ENCODE data around the gene ADAMTS3. TPM values are rescaled to one million over a fixed set of nuclear protein-coding genes. Genes with fewer than 3 reads are reported as not detected.
A peak's percentile ranks its signal among the peaks of the same experiment; 100 is the strongest.

The ADAMTS3 gene
- total and polyA plus RNA-seq, 5 donors from 2014 or later = 0.34 TPM; not detected in 4

DNA sequence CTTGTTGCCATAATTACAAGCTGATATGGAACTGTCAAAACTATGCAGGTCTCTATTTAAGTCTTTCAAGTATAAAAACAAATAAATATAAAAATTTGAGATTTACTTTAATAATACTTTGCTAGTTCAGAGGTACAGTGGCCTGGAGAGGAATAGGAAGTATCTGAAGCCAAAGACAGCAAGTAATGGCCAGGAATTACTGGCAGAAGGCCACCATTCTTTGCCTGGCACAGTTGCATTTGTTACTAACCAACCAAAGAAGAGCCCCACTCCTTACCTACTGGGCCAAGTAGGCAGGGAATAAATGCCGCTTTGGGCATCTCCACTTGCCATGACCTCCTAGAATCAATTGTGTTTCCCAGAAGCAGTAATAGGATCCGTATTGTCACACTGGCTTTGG, 13.8 kb upstream of the ADAMTS3 start:
- Histone ChIP-seq H3K36me3 (ENCODE audit: control insufficient read depth, insufficient read depth, low read length) (no peaks in the 10 kb centered on the region), H3K27ac (ENCODE audit: insufficient read depth, low read length, poor library complexity, severe bottlenecking) (no peak overlapping the region), H3K9me3 (ENCODE audit: control insufficient read depth in 2 of 2, low read length in 2 of 2) (no peaks in the 10 kb centered on the region), H3K27me3 (ENCODE audit: control insufficient read depth, insufficient read depth, low read length) (no peaks in the 10 kb centered on the region), H3K4me3 (ENCODE audit: low read depth, low read length) (no peak overlapping the region), H3K4me1 (ENCODE audit: control insufficient read depth, insufficient read depth, low read length, poor library complexity, severe bottlenecking) (no peaks in the 10 kb centered on the region)
- H3K4me1 Mint-ChIP-seq = no peaks in the 10 kb centered on the region
- H3K9me3 Mint-ChIP-seq = peaks cover 0 to 3% (median 0%) of the 10 kb centered on the region in 7 donors
- H3K27ac Mint-ChIP-seq = no peak overlapping the region
- DNase-seq = no peak
- no peak for ATAC-seq (ENCODE audit: low read depth in 2 of 2)
- H3K4me3 Mint-ChIP-seq = no peak overlapping the region
- H3K36me3 Mint-ChIP-seq = no peaks in the 10 kb centered on the region
- H3K27me3 Mint-ChIP-seq = no peaks in the 10 kb centered on the region

DNA sequence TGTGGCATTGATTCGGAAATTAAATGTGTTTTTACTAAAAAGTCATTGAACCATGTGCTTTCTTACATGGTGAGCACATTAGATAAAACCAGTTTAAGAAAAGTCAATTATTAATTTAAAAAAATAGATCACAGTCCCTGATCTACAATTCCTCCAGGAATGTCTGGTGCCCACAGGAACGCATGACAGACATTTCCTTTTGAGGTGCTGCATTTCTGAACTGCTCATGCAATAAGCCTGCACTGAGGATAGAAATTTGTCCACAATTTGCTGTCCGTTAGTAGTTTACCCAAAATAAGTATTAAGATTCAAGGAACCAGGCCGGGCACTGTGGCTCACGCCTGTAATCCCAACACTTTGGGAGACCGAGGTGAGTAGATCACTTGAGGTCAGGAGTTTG, 8.2 kb upstream of the ADAMTS3 start:
- ATAC-seq (ENCODE audit: low read depth in 2 of 2) = no peak
- H3K27me3 Mint-ChIP-seq = peaks cover 7% of the 10 kb centered on the region
- H3K36me3 Mint-ChIP-seq = no peaks in the 10 kb centered on the region
- Histone ChIP-seq H3K27me3 (ENCODE audit: control insufficient read depth, insufficient read depth, low read length) (no peaks in the 10 kb centered on the region), H3K4me1 (ENCODE audit: control insufficient read depth, insufficient read depth, low read length, poor library complexity, severe bottlenecking) (no peaks in the 10 kb centered on the region), H3K9me3 (ENCODE audit: control insufficient read depth in 2 of 2, low read length in 2 of 2) (no peaks in the 10 kb centered on the region), H3K27ac (ENCODE audit: insufficient read depth, low read length, poor library complexity, severe bottlenecking) (no peak overlapping the region), H3K36me3 (ENCODE audit: control insufficient read depth, insufficient read depth, low read length) (no peaks in the 10 kb centered on the region), H3K4me3 (ENCODE audit: low read depth, low read length) (no peak overlapping the region)
- H3K9me3 Mint-ChIP-seq = peaks cover 0 to 3% (median 0%) of the 10 kb centered on the region in 7 donors
- DNase-seq = no peak
- no peaks in the 10 kb centered on the region for H3K4me1 Mint-ChIP-seq
- H3K27ac Mint-ChIP-seq = no peak overlapping the region
- no peak overlapping the region for H3K4me3 Mint-ChIP-seq

DNA sequence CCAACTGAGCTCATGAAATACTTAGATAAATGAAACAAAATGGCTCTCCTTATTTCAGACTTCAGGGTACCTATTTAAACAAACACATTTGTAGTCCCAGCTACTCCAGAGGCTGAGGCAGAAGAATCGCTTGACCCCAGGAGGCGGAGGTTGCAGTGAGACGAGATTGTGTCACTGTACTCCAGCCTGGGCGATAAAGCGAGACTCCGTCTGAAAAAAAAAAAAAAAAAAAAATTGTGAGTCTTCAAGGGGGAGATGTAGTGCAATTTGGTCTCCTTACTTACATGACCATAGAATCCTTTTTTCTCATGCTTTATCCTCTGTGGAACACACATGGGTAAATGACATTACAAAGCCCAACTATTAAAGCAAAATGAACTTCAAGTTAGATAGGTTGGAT, 2.3 kb upstream of the ADAMTS3 start:
- H3K27me3 Mint-ChIP-seq = peaks cover 57% of the 10 kb centered on the region
- Histone ChIP-seq H3K27me3 (ENCODE audit: control insufficient read depth, insufficient read depth, low read length) (peaks cover 17% of the 10 kb centered on the region), H3K4me3 (ENCODE audit: low read depth, low read length) (no peak overlapping the region), H3K36me3 (ENCODE audit: control insufficient read depth, insufficient read depth, low read length) (no peaks in the 10 kb centered on the region), H3K9me3 (ENCODE audit: control insufficient read depth in 2 of 2, low read length in 2 of 2) (no peaks in the 10 kb centered on the region), H3K27ac (ENCODE audit: insufficient read depth, low read length, poor library complexity, severe bottlenecking) (no peak overlapping the region), H3K4me1 (ENCODE audit: control insufficient read depth, insufficient read depth, low read length, poor library complexity, severe bottlenecking) (no peaks in the 10 kb centered on the region)
- ATAC-seq (ENCODE audit: low read depth in 2 of 2) (no peak), DNase-seq (no peak)
- no peak overlapping the region for H3K27ac Mint-ChIP-seq
- H3K4me1 Mint-ChIP-seq = peaks cover 0 to 18% (median 4%) of the 10 kb centered on the region in 4 donors
- peaks cover 0 to 7% (median 0%) of the 10 kb centered on the region in 7 donors for H3K9me3 Mint-ChIP-seq
- no peak overlapping the region for H3K4me3 Mint-ChIP-seq
- no peaks in the 10 kb centered on the region for H3K36me3 Mint-ChIP-seq

DNA sequence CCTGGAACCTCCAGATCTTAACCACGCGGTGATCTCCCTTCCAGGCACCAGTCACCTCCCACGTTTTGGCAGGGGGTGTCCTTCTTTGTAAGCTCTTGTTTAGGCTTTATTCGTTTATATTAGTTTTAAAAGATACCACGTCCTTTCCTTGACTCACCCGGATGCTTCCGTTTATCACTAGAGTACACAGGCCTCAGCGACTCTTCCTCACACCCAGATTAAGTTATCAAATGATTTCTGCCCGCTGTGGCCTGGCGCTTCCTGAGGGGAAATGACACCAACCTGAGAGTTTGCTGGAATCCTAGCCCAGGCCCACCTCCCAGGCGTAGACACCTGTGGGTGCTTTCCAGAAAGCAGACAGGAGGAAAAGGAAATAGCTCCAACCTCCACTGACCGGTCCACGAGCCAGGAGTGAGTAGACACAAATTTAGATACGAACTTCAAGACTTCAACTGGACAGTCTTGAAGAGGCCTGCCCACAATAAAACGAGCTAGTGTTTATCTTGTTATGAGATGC, 756 bp upstream of the ADAMTS3 start:
- Histone ChIP-seq H3K9me3 (ENCODE audit: control insufficient read depth in 2 of 2, low read length in 2 of 2) (no peaks in the 10 kb centered on the region), H3K36me3 (ENCODE audit: control insufficient read depth, insufficient read depth, low read length) (no peaks in the 10 kb centered on the region), H3K4me1 (ENCODE audit: control insufficient read depth, insufficient read depth, low read length, poor library complexity, severe bottlenecking) (no peaks in the 10 kb centered on the region), H3K27ac (ENCODE audit: insufficient read depth, low read length, poor library complexity, severe bottlenecking) (no peak overlapping the region), H3K27me3 (ENCODE audit: control insufficient read depth, insufficient read depth, low read length) (peaks cover 17% of the 10 kb centered on the region), H3K4me3 (ENCODE audit: low read depth, low read length) (no peak overlapping the region)
- H3K4me3 Mint-ChIP-seq = peak overlapping the region; percentile 1 to 54 (median 34)
- no peak overlapping the region for H3K27ac Mint-ChIP-seq
- H3K36me3 Mint-ChIP-seq = no peaks in the 10 kb centered on the region
- no peak for DNase-seq
- H3K9me3 Mint-ChIP-seq = peaks cover 0 to 7% (median 0%) of the 10 kb centered on the region in 7 donors
- no peak for ATAC-seq (ENCODE audit: low read depth in 2 of 2)
- H3K4me1 Mint-ChIP-seq = peaks cover 0 to 18% (median 4%) of the 10 kb centered on the region in 4 donors
- H3K27me3 Mint-ChIP-seq = peaks cover 65% of the 10 kb centered on the region

DNA sequence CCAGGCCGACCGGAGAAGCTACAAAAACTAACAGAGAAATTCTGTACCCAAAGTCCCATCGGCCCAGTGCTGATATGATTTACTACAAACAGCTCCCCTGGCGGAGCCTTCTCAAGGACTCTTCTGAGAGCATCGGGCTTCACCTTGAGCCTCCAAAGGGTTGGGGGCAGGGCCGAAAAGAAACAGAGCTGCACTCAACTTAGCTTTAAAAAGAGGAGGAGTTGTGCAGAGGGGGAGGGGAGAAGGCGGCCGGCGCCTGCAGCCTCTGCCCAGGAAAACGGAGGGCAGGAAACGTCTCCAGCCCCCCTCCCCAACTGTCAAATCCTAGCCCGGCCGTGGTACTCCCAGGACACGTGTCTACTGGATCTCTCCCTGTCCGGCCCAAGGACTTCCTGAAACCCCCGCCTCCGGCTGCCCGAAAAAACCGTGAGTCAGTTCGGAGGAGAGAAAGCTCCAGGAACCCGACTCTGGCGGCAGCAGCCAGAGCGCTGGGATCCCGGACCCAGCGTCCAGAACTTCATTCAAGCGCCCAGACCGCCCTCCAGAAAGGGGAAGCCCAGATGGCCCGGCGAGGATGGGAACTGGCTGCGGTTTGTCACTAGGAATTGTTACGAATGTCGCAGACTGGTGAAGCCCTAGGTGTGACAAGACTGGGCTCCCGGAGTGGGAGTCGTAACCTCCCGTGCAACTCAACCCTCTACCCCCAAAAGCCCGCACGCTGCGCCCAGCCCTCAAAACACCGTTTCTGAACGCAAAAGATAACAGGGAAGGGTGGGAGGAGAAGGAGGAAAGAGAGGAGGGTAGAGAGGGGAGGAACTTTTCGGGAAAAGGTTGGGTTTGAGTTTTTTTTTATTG, 973 bp downstream of the ADAMTS3 start:
- no peak overlapping the region for H3K4me3 ChIP-seq (ENCODE audit: low read depth, low read length)
- Mint-ChIP-seq H3K9me3 (peaks cover 0 to 7% (median 0%) of the 10 kb centered on the region in 7 donors), H3K27me3 (peaks cover 63% of the 10 kb centered on the region), H3K27ac (no peak overlapping the region), H3K4me1 (peaks cover 0 to 18% (median 4%) of the 10 kb centered on the region in 4 donors), H3K4me3 (peak overlapping the region; percentile 75 to 90 (median 77)), H3K36me3 (no peaks in the 10 kb centered on the region)
- DNase-seq (peak in 2 of 3 donors; percentile 5 to 7), ATAC-seq (ENCODE audit: low read depth in 2 of 2) (peak in 1 of 2 donors; percentile 46)
- no peaks in the 10 kb centered on the region for H3K9me3 ChIP-seq (ENCODE audit: control insufficient read depth in 2 of 2, low read length in 2 of 2)
- no peaks in the 10 kb centered on the region for H3K4me1 ChIP-seq (ENCODE audit: control insufficient read depth, insufficient read depth, low read length, poor library complexity, severe bottlenecking)
- peaks cover 17% of the 10 kb centered on the region for H3K27me3 ChIP-seq (ENCODE audit: control insufficient read depth, insufficient read depth, low read length)
- no peak overlapping the region for H3K27ac ChIP-seq (ENCODE audit: insufficient read depth, low read length, poor library complexity, severe bottlenecking)
- no peaks in the 10 kb centered on the region for H3K36me3 ChIP-seq (ENCODE audit: control insufficient read depth, insufficient read depth, low read length)

DNA sequence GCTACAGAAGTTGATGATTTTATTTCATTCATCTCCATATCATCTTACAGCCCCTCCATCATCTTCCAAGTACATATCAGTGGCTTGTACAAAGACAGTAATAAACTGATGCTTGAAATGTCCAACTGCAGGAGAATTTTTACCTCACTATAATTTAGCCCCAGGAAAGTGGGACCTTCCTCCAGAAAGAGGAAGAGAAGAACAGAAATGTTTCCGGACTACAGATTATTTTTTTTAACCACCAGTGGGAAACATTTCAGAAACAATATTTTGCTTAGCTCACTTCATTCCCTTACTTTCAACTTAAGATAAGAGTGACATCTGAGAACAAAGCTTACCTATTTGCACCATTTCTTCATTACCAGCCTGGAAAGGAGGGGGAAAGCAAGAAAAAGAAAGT, 2.0 kb downstream of the ADAMTS3 start:
- Histone ChIP-seq H3K27ac (ENCODE audit: insufficient read depth, low read length, poor library complexity, severe bottlenecking) (no peak overlapping the region), H3K4me3 (ENCODE audit: low read depth, low read length) (no peak overlapping the region), H3K4me1 (ENCODE audit: control insufficient read depth, insufficient read depth, low read length, poor library complexity, severe bottlenecking) (no peaks in the 10 kb centered on the region), H3K36me3 (ENCODE audit: control insufficient read depth, insufficient read depth, low read length) (no peaks in the 10 kb centered on the region), H3K27me3 (ENCODE audit: control insufficient read depth, insufficient read depth, low read length) (peaks cover 17% of the 10 kb centered on the region), H3K9me3 (ENCODE audit: control insufficient read depth in 2 of 2, low read length in 2 of 2) (no peaks in the 10 kb centered on the region)
- peak overlapping the region in 1 of 4 donors; percentile 78 for H3K4me3 Mint-ChIP-seq
- peaks cover 0 to 5% (median 0%) of the 10 kb centered on the region in 7 donors for H3K9me3 Mint-ChIP-seq
- ATAC-seq (ENCODE audit: low read depth in 2 of 2) (no peak), DNase-seq (no peak)
- peaks cover 0 to 18% (median 4%) of the 10 kb centered on the region in 4 donors for H3K4me1 Mint-ChIP-seq
- H3K36me3 Mint-ChIP-seq = no peaks in the 10 kb centered on the region
- peaks cover 59% of the 10 kb centered on the region for H3K27me3 Mint-ChIP-seq
- no peak overlapping the region for H3K27ac Mint-ChIP-seq

DNA sequence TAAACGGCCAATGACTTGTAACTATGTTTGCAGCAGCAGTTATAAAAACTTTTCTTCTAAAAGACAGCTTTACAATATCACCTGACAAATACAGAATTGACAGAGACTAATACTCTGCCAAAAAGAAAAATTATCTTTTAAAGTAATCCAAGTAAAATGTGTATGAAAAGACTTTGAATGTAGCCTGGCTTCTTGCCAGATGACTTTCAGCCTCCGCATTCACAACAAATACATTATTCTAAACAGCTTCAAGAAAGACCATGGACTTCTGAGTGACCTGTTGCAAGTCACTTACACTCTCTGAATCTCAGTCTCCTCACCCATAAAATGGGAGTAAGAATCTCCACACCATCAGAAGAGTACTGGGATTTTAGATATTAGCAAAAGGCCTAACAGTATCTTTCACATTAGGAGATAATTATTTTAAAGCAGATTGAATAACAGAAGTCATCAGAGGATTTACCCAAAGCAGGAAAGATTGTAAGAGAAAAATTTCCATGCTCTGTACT, 2.5 kb downstream of the ADAMTS3 start:
- ATAC-seq (ENCODE audit: low read depth in 2 of 2) (no peak), DNase-seq (no peak)
- no peaks in the 10 kb centered on the region for H3K4me1 ChIP-seq (ENCODE audit: control insufficient read depth, insufficient read depth, low read length, poor library complexity, severe bottlenecking)
- no peak overlapping the region for H3K27ac ChIP-seq (ENCODE audit: insufficient read depth, low read length, poor library complexity, severe bottlenecking)
- H3K9me3 Mint-ChIP-seq = peaks cover 0 to 3% (median 0%) of the 10 kb centered on the region in 7 donors
- H3K9me3 ChIP-seq (ENCODE audit: control insufficient read depth in 2 of 2, low read length in 2 of 2) = no peaks in the 10 kb centered on the region
- H3K4me3 Mint-ChIP-seq = no peak overlapping the region
- no peak overlapping the region for H3K4me3 ChIP-seq (ENCODE audit: low read depth, low read length)
- no peak overlapping the region for H3K27ac Mint-ChIP-seq
- H3K27me3 Mint-ChIP-seq = peaks cover 57% of the 10 kb centered on the region
- H3K27me3 ChIP-seq (ENCODE audit: control insufficient read depth, insufficient read depth, low read length) = peaks cover 17% of the 10 kb centered on the region
- H3K4me1 Mint-ChIP-seq = peaks cover 0 to 18% (median 4%) of the 10 kb centered on the region in 4 donors
- no peaks in the 10 kb centered on the region for H3K36me3 Mint-ChIP-seq
- no peaks in the 10 kb centered on the region for H3K36me3 ChIP-seq (ENCODE audit: control insufficient read depth, insufficient read depth, low read length)
